OCI-LY7 (cell line): ENCODE results near the gene USP22.
A peak's percentile ranks its signal among the peaks of the same experiment; 100 is the strongest.

ENCODE experiments used
- EZH2phosphoT487 ChIP-seq: fragments of 200-600 bp; sonication (generic); IDR thresholded peaks from 2 replicates; pipeline ENCODE4 v1.6.1; 2018; ENCODE audit warnings: low read depth, borderline replicate concordance, mild to moderate bottlenecking, mixed run types, antibody characterized with exemption, low read length, moderate library complexity, mixed read lengths
- TF ChIP-seq, protein P1 (sequence below): fragments of 200-600 bp; sonication (generic); conservative IDR thresholded peaks from 2 replicates; pipeline ENCODE4 v1.5.1; 2014; ENCODE audit warnings: mild to moderate bottlenecking, antibody characterized with exemption, low read length, moderate library complexity, mixed read lengths

DNA sequence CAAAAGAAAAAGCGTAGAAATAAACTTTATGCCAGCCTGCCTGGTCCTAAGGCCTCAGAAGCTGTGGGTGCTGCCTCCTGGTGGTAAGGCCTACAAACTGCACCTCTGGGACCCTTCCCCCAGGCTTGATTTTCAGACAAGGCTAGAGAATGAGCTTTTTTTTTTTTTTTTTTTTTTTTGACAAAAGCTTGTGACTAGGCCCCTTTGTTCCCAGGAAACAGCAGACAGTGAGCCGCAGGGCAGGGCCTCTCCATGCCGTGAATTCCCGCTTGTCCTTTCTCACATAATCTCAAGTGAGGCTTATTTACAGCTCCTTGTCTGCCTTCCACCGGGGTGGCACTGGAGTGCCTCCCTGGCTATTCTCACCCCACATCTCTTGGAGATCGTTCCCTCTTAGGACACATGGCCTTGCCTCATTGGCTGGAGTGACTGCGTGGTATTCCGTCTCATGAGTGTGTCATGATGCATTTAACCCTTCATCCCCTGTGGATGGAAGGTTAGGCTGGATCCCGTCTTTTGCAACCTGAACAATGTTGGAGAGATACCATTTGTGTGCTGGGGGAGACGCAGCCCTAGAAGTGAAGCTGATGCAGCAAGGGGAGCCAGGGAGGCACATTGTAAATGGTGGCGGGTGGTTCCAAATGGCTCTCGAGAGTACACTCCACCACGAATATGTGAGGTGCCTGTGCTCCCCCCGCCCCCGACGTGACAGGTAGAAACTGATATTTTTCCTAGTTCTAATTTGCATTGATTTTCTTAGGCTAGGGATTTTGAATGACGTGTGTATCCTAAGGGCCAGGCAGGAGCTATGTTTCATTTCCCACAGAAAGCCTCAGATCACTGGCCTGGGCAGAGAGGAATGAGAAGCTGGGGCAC, 49.6 kb downstream of the USP22 start:
- TF ChIP-seq, protein P1, sequence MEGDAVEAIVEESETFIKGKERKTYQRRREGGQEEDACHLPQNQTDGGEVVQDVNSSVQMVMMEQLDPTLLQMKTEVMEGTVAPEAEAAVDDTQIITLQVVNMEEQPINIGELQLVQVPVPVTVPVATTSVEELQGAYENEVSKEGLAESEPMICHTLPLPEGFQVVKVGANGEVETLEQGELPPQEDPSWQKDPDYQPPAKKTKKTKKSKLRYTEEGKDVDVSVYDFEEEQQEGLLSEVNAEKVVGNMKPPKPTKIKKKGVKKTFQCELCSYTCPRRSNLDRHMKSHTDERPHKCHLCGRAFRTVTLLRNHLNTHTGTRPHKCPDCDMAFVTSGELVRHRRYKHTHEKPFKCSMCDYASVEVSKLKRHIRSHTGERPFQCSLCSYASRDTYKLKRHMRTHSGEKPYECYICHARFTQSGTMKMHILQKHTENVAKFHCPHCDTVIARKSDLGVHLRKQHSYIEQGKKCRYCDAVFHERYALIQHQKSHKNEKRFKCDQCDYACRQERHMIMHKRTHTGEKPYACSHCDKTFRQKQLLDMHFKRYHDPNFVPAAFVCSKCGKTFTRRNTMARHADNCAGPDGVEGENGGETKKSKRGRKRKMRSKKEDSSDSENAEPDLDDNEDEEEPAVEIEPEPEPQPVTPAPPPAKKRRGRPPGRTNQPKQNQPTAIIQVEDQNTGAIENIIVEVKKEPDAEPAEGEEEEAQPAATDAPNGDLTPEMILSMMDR: peak; percentile 89
- TF ChIP-seq EZH2phosphoT487: no peak
